ENCODE measurements around the gene CCL2.
A peak's percentile ranks its signal among the peaks of the same experiment; 100 is the strongest.

CCL2 gene

DNA sequence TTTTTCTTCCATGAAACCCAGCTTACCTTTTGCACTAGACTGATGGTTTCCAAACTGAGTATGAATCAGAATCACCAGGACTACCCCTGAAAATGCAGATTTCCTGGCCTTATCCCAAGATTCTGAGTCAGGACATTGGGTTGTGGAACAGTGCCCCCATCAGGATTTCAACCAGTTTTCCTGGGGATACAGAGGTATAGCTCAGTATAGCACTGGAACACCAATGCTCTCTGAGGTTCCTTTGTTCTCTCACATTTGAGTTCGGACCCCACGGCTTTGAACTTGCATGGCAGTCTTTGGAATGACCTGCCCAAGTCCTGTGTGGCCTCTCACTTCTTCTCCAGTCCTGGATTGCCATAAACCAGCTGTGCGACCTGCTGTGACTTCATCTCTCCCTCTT is 51.4 kb downstream of the CCL2 start:
- TF ChIP-seq, protein P1, sequence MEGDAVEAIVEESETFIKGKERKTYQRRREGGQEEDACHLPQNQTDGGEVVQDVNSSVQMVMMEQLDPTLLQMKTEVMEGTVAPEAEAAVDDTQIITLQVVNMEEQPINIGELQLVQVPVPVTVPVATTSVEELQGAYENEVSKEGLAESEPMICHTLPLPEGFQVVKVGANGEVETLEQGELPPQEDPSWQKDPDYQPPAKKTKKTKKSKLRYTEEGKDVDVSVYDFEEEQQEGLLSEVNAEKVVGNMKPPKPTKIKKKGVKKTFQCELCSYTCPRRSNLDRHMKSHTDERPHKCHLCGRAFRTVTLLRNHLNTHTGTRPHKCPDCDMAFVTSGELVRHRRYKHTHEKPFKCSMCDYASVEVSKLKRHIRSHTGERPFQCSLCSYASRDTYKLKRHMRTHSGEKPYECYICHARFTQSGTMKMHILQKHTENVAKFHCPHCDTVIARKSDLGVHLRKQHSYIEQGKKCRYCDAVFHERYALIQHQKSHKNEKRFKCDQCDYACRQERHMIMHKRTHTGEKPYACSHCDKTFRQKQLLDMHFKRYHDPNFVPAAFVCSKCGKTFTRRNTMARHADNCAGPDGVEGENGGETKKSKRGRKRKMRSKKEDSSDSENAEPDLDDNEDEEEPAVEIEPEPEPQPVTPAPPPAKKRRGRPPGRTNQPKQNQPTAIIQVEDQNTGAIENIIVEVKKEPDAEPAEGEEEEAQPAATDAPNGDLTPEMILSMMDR (IDR thresholded peaks at IDR 0.05; ENCODE audit: low read length, missing control alignments): peak; percentile 78
- no peak overlapping the region for H3K4me3 ChIP-seq (replicated peaks; ENCODE audit: low read depth, low read length)
- peak; percentile 91 for DNase-seq (ENCODE audit: low read depth)

All from fibroblast of pulmonary artery (primary cell).